Panc1 (cell line): ENCODE results near the gene DCST1.

Experiments
- POLR2AphosphoS5 ChIP-seq: IDR thresholded peaks from 2 replicates; pipeline ENCODE4 v1.6.1; 2012; ENCODE audit warnings: mild to moderate bottlenecking, low read depth, low read length, moderate library complexity
- SIN3A ChIP-seq: IDR thresholded peaks from 2 replicates; pipeline ENCODE4 v1.6.1; 2012; ENCODE audit warnings: low read depth, mild to moderate bottlenecking, low read length, moderate library complexity, borderline replicate concordance; ENCODE audit not compliant: insufficient read depth
- TCF7L2 ChIP-seq: IDR thresholded peaks from 2 replicates; pipeline ENCODE4 v1.6.1; 2011; ENCODE audit warnings: mild to moderate bottlenecking, low read depth, low read length, inconsistent platforms
- TF ChIP-seq, protein P1 (sequence below): fragments of 450-650 bp; IDR thresholded peaks from 2 replicates; pipeline ENCODE4 v1.5.1; 2017; ENCODE audit warnings: mild to moderate bottlenecking
- TF ChIP-seq, protein P2 (sequence below), 2 experiments: IDR thresholded peaks; 2 replicates each; pipeline ENCODE4 v1.6.1; 2011 to 2012; ENCODE audit warnings: low read depth in 2 of 2, control low read depth in 1 of 2, low read length in 1 of 2, mild to moderate bottlenecking in 1 of 2, moderate library complexity in 1 of 2; ENCODE audit not compliant: insufficient read depth in 1 of 2

DNA sequence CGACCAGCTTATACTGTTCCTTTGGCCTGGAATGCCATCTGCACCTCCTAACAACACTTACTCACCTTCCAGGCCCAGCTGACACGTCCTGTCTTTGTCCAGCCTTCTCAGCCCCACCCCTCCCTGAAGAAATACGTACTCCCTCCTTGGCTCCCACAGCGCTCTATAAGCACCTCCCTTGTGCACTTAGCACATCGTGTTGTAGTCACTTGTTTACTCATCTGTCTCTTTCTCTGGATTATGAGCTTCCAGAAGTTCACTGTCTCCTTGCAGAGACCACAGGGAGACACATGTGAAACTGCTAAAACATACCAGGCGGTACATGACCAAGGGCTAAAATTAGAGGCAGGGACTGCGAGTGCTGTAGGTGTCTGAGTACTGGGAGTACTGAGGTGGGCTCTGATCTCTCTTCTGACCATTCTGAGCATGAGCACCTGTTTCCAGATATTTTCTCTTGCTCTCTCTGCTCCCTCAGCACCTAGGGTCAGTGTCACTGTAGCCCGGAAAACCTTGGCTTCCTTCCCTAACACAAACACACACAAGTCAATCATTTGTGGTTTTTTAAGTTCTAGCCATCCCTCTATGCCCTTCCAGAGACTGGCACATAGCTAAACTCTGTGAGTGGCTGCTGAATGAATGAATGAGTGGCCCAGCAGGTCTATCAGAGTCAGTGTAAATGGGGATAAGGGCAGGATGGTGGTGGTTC, 5.1 kb downstream of the DCST1 start:
- no peak for TF ChIP-seq TCF7L2
- TF ChIP-seq, protein P1, sequence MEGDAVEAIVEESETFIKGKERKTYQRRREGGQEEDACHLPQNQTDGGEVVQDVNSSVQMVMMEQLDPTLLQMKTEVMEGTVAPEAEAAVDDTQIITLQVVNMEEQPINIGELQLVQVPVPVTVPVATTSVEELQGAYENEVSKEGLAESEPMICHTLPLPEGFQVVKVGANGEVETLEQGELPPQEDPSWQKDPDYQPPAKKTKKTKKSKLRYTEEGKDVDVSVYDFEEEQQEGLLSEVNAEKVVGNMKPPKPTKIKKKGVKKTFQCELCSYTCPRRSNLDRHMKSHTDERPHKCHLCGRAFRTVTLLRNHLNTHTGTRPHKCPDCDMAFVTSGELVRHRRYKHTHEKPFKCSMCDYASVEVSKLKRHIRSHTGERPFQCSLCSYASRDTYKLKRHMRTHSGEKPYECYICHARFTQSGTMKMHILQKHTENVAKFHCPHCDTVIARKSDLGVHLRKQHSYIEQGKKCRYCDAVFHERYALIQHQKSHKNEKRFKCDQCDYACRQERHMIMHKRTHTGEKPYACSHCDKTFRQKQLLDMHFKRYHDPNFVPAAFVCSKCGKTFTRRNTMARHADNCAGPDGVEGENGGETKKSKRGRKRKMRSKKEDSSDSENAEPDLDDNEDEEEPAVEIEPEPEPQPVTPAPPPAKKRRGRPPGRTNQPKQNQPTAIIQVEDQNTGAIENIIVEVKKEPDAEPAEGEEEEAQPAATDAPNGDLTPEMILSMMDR, result no peak
- TF ChIP-seq, protein P2, sequence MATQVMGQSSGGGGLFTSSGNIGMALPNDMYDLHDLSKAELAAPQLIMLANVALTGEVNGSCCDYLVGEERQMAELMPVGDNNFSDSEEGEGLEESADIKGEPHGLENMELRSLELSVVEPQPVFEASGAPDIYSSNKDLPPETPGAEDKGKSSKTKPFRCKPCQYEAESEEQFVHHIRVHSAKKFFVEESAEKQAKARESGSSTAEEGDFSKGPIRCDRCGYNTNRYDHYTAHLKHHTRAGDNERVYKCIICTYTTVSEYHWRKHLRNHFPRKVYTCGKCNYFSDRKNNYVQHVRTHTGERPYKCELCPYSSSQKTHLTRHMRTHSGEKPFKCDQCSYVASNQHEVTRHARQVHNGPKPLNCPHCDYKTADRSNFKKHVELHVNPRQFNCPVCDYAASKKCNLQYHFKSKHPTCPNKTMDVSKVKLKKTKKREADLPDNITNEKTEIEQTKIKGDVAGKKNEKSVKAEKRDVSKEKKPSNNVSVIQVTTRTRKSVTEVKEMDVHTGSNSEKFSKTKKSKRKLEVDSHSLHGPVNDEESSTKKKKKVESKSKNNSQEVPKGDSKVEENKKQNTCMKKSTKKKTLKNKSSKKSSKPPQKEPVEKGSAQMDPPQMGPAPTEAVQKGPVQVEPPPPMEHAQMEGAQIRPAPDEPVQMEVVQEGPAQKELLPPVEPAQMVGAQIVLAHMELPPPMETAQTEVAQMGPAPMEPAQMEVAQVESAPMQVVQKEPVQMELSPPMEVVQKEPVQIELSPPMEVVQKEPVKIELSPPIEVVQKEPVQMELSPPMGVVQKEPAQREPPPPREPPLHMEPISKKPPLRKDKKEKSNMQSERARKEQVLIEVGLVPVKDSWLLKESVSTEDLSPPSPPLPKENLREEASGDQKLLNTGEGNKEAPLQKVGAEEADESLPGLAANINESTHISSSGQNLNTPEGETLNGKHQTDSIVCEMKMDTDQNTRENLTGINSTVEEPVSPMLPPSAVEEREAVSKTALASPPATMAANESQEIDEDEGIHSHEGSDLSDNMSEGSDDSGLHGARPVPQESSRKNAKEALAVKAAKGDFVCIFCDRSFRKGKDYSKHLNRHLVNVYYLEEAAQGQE (IDR thresholded peaks at IDR 0.05; ENCODE audit: insufficient read depth in 1 of 2, low read depth in 2 of 2, low read length in 1 of 2), result no peak
- no peak for TF ChIP-seq POLR2AphosphoS5
- TF ChIP-seq SIN3A, result no peak
